ENCODE results near the gene RPS18.

RPS18 gene

GRCh38 chr6:33286946-33287914, 15.4 kb downstream of the RPS18 start:
- TF ChIP-seq OSR1 (CRISPR knock-in tag; IDR thresholded peaks at IDR 0.05): no peak
- no peak for TF ChIP-seq BACH2 (CRISPR knock-in tag; IDR thresholded peaks at IDR 0.05; ENCODE audit: borderline replicate concordance)
- no peak for TF ChIP-seq ZFP30 (CRISPR knock-in tag; IDR thresholded peaks at IDR 0.05)
- TF ChIP-seq ZFP3 (CRISPR knock-in tag; IDR thresholded peaks at IDR 0.05): no peak
- no peak for TF ChIP-seq ZNF565 (CRISPR knock-in tag; conservative IDR thresholded peaks at IDR 0.05; ENCODE audit: low read depth)
- TF ChIP-seq, protein P1, sequence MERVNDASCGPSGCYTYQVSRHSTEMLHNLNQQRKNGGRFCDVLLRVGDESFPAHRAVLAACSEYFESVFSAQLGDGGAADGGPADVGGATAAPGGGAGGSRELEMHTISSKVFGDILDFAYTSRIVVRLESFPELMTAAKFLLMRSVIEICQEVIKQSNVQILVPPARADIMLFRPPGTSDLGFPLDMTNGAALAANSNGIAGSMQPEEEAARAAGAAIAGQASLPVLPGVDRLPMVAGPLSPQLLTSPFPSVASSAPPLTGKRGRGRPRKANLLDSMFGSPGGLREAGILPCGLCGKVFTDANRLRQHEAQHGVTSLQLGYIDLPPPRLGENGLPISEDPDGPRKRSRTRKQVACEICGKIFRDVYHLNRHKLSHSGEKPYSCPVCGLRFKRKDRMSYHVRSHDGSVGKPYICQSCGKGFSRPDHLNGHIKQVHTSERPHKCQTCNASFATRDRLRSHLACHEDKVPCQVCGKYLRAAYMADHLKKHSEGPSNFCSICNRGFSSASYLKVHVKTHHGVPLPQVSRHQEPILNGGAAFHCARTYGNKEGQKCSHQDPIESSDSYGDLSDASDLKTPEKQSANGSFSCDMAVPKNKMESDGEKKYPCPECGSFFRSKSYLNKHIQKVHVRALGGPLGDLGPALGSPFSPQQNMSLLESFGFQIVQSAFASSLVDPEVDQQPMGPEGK (CRISPR knock-in tag; IDR thresholded peaks at IDR 0.05; ENCODE audit: borderline replicate concordance): no peak
- no peak for TF ChIP-seq ZNF70 (CRISPR knock-in tag; IDR thresholded peaks at IDR 0.05)
- TF ChIP-seq POU6F1 (CRISPR knock-in tag; IDR thresholded peaks at IDR 0.05; ENCODE audit: borderline replicate concordance, low read depth): no peak
- no peak for TF ChIP-seq GLIS3 (CRISPR knock-in tag; IDR thresholded peaks at IDR 0.05)
- no peak for TF ChIP-seq RARB (CRISPR knock-in tag; IDR thresholded peaks at IDR 0.05)
- no peak for TF ChIP-seq ZC3H10 (CRISPR knock-in tag; IDR thresholded peaks at IDR 0.05)
- TF ChIP-seq SNAI2 (CRISPR knock-in tag; IDR thresholded peaks at IDR 0.05): no peak
- no peak for TF ChIP-seq CSDC2 (CRISPR knock-in tag; IDR thresholded peaks at IDR 0.05)
- no peak for ATAC-seq

- no peak for TF ChIP-seq ZFP3 (CRISPR knock-in tag; IDR thresholded peaks at IDR 0.05)
- TF ChIP-seq ARNTL (CRISPR knock-in tag; IDR thresholded peaks at IDR 0.05; ENCODE audit: borderline replicate concordance, low read depth): no peak
- no peak for TF ChIP-seq SNAI2 (CRISPR knock-in tag; IDR thresholded peaks at IDR 0.05)
- no peak for TF ChIP-seq POU6F1 (CRISPR knock-in tag; IDR thresholded peaks at IDR 0.05; ENCODE audit: borderline replicate concordance, low read depth)
- no peak for TF ChIP-seq ESRRG (CRISPR knock-in tag; IDR thresholded peaks at IDR 0.05)
- TF ChIP-seq, protein P1 (CRISPR knock-in tag; IDR thresholded peaks at IDR 0.05; ENCODE audit: borderline replicate concordance): no peak
- no peak for TF ChIP-seq TCF4 (CRISPR knock-in tag; IDR thresholded peaks at IDR 0.05; ENCODE audit: borderline replicate concordance)
- TF ChIP-seq CSRNP3 (CRISPR knock-in tag; IDR thresholded peaks at IDR 0.05): no peak
- no peak for TF ChIP-seq CSDC2 (CRISPR knock-in tag; IDR thresholded peaks at IDR 0.05)
- ATAC-seq: no peak
Observed at GRCh38 chr6:33288141-33288920, 16.5 kb downstream of the RPS18 start.
